Right hindlimb (tissue), 1 donor: ENCODE measurements around the gene CEBPG.

Experiments
- DNase-seq: peaks from one replicate; pipeline ENCODE4 v3.0.0-alpha.2; 2018

Gene CEBPG

DNA sequence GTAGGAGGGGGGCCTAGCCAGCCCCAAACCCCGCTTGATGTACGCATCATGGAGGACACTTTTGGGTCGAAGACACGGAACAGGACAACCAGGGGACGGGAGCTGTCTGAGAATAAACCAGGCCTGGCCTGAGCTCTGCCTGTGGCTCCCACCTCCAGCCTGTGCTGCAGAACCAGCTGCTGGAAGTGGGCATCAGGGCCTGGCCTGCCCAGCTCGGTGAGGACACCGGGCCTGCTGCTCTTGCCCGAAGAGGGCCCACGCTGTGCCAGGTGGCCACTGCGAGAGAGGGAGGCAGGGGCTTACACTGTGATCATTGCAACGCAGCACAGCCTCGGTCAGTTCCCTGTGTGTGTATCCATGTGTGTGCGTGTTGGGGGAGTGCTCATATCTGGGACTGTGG, 34.6 kb downstream of the CEBPG start:
- DNase-seq = peak; percentile 13

DNA sequence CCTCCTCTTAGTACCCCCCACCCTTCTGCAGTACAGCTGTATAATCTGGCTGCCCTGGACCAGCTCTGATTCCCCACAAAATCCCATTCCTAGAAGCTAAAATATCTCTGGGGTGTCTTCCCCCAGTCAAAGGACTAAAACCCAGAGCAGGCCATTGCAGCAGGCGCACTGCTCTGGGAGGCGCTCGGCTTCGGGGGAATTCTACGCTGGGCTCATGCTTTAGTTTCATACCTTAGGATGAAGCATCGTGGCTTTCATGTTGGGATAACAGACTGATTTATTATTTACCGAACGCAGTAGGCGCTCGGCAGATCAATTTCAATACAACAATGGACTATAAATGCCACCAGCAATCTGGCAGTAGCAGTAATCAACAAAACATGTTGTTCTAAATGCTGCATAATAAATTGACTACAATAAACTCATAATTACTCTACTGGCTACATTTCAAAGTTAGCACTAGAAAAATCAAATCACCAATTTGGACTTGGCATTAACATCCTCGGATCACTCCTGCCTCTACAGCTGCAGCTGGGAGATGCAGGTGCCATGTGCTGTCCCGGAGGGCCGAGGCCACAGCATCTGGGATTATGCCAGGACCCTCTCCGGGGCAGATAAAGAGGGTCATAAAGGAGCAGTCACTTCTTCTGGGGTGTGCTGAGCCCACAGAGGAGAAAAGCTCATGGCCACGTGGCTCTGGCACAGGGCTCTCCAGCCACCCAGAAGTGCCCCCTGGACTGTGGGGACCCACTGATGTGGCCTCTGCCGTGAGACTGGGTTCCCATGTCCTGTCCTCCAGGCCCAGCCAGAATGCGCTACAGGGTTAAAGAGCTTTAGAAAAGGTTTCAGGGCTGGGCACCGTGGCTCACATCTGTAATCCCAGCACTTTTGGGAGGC, 35.3 kb downstream of the CEBPG start:
- DNase-seq = no peak

DNA sequence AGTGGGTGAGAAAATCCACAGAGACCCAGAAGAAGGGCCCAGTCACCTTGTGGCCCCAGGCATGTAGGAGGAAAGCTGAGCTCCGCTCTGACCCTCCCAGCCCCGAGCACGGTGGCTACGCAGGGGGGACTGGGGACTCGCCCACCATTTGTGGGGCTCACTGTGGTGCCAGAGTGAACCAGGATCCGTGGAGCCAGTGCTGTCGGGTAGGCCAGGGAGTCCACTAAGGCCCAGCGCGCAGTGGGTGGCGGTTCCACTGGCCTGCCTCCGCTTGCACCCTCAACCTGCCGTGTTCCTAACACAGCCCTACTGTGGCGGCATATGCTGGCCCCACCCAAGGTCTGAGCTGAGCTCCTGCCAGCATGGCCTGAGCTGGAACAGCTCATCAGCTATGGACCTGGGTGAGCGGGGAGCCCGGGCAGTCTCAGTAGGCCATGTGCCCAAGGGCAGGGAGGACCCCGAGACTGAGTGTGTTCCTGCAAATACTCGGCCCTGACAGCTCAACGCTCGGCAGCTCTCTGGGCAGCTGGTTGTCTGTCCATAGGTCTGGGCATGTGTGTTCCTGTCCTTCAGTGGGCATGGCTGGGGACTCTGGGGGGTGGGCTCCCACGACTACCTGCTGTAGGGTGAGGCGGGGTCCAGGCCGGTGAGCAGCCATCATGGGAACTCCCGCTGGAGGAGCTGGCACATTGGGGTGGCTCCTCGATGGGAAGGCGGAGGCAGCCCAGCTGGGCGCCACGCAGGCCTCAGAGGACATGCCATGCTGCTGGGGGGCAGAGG, 36.6 kb downstream of the CEBPG start:
- no peak for DNase-seq

DNA sequence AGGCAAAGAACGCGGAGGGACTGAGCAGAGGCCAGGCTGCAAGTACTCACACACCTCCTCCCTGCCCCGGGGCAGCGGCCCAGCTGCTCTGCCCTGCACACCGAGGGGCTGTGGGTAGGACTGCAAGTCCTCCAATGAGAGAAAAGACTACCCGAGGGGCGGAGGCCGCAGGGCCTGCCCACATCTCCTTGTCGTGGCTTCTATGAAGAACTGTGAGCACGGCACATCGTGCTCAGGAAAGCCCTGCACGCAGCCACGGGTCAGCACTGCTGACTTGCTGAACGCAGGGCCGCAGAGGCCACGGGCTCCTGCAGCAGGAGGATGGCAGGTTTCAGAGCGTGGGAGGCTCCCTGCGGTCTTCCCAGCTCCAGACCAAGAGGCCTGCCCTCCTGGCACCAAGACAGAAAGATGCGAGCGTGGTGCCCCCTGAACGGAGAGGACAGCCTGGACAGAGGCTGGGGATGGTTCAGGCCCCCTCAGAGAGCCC, 37.4 kb downstream of the CEBPG start:
- no peak for DNase-seq

DNA sequence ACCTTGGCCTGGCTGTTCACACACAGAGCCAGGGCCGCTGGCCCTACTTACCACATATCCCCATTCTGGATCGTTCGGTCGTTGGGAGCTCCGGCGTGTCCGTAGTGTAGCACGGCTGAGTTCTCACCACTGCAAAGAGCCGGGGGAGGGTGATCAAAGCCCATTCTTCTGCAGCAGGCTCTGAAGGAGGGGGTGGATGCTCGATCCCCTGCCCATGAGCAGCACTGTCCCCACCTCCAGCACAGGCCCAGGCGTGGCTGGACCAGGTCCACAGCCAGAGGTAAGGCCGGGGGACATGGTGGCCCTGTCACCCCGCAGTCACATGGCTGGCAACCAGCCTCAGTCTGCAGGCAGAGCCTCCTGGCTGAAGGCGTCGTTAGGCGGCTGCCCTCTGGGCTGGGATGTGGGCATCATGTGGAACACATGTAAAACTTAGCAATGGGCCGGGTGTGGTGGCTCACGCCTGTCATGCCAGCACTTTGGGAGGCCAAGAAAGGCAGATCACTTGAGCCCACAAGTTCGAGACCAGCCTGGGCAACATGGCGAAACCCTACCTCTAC, 38.2 kb downstream of the CEBPG start:
- DNase-seq = no peak

DNA sequence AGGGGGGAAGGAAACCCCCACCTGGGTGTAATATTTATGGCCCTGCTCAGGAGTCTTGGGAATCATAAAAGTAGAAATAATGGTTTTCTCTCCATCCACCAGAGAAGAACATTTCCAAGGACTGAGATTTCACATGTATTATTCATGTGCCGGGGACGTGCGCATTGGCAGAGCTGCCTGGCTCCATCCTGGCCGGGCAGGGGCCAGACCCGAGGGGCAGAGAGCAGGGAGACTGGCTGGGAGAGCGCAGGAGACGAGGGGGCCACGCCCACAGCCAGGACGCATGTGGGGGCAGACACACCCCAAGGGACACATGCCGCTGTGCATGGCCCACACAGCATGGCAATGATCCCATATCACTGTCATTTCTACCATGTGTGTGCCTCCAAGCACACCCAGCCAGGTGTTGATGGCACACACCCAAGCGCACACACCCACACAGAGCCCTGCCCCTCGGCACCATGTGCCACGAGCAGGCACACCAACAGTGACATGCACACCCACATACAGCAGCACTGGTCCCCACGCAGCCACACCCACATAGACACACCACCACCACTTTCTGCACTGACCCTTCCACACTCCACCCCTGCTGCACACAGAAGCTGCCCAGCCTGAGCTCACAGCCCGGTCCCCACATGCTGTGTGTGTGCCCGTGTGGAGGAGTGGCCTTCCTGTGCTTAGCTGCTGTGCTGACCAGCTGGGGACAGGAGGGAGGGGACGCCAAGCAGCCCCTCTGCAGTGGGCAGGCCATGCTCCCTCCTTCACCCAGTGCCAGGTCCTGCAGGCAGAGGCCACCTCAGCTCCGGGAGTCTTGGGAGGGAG, 39.3 kb downstream of the CEBPG start:
- DNase-seq = no peak

DNA sequence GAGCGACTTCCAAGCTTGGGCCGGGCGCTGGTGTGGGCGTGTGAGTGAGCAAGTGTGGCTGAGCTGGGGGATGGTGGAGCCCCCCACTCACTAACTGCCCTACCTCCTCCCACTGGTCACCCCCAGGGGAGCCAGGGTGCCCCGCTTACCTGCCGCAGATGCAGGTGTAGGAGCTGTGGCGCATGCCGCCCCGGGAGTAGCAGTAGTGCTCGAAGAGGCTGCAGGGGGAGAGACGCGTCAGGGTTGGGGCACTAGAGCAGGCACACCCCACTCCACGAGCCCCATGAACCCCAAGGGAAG, 39.9 kb downstream of the CEBPG start:
- no peak for DNase-seq

DNA sequence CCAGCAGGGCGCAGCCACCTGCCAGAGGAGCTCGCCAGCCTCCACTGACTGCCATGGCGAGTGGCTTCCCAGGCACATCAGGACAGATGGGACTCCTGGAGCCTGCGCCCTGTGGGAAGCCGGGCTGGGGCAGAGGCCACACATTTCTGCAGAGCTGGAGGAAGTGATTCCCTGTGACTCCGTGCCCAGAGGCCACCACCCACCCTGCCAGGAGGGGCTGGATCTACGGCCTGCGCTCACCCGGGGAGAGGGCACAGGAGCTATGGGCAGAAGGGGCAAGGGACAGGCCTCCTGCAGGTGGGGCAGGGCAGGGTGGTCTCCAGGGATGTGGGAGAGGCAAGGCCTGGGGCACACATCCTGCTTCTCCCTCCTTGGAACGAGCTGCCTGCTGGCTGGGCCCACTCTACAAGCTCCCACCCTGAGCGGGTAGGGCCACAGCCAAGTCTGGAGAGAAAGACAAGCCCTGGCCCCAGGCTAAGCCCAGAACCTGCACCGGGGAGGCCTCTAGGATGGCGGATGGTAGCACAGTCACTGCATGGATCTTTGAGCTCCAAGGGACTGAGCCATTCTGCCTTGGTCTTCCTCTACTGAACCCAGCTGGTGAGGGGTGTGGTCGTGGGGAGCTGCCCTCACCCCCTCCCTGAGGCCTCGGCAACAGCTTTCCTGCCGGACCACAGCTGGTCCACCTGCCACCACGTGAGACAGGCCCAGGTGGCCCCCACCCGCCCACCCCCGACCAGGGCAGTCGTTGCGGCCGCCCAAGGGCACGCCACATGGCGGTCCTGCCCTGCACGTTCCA, 40.6 kb downstream of the CEBPG start:
- no peak for DNase-seq

DNA sequence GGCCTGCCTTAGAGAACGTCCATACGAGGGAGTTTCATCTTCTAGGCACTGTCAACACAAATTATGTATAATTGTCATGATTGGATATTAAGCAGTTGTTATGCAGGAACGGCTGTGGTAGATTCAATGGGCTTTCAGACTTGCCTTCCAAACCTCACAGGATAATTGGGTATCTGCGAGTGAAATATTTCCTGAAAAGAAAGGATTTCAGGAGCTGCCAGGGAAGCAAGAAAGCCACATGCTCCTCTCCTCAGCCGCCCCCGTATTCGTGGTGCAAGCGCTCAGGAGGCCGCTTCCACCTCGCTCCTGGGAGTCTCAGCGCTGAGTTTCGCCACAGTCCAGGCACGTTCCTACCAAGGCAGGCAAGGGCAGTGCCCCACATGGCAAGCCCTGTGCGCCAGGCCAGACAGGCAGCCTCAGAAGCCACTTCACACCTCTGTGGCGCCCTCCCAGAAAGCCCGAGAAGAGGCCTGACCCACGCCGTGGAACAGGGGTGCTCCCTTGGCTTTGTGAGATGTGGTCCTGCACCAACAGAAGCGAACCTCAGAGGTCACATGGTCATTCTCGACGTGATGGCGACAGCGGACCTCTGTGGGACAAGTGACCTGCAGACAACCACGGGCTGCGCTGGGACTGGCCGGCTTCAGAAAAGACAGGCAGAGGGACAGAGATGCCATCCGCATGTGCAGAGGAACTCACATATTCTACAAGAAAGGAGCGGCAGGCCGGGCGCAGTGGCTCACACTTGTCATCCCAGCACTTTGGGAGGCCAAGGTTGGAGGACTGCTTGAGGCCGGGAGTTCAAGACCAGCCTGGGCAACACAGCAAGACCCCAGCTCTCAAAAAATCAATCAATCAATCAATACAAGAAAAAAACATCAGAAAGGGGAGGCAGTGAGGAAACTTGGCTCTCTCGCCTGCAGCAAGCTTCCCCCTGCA, 41.4 kb downstream of the CEBPG start:
- no peak for DNase-seq

DNA sequence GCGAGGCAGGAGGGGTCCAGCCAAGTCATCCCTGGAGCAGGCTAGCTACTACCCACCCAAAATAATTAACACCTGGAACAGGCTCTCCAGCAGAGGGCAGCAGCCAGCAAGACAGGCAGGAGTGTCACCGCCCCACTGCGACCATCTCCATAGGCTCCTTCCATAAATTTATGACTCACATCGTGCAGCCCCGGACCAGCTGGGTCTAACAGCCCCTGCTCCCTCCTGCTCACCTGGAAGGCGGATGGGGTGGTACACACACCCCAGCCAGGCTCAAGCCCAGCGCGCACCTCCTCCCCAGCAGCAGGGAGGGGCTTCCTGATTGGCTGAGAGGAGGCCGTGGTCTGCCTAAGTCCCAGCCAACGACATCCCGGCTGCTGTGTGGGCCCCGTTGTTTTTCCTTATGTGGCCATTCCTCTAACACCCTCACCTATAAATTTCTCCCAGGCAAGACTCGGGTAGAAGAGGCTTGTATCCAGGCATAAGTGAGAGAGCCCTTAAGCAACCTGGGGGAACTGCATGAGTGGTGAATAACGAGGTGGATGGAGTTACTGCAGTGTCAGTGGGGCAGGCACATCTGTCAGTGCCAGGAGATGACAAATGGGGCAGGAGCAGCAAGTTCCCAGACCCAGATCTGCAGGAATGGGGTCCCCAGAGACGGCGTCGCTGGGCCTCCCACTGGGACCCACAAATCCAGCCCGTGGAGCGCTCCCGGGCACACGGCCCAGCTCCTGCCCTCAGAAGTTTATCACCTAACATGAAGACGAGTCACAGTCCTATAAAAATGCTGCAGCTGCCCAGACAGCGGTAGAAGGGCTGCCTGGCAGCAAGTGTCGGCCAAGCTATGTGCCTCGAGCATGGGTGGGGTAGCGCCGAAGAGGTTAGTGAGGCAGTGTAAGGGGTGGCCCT, 43.1 kb downstream of the CEBPG start:
- DNase-seq = no peak

DNA sequence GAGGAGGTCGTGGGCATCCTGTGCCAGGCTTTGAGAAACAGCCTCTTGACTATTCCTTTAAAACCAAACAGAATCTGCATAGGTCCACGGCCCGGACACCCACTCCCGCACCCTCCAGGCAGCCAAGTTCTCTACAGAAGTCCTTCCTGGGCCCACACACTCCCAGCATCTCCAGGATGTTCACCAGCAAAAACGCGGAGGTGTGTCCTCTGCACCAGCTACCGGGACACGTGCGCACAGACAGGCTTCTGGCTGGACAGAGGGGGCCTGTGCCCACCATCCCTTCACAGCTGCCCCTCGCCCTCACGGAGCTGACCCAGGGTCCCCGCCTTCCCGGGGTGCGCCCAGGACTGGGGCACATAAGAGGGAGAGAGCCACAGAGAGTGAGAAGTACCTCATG, 44.2 kb downstream of the CEBPG start:
- DNase-seq = no peak

DNA sequence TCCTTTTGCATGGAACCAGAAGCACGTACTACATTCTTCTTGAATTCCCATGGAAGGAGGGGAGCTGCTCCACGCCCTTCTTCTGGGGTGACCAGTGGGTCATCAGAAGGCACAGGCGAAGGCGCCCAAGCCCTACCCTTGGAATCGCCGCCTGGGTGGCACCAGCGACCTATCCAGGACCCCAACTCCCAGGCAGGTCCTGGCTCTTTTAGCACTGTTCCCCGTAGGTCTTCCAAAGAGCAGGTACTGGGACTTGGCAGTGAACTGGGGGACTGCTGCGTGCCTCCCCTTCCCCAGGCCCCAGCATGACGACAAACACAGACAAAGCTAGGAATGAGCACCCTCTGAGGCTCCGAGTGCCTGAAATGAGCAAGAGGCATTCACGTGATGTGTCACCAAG, 45.0 kb downstream of the CEBPG start:
- DNase-seq = no peak

DNA sequence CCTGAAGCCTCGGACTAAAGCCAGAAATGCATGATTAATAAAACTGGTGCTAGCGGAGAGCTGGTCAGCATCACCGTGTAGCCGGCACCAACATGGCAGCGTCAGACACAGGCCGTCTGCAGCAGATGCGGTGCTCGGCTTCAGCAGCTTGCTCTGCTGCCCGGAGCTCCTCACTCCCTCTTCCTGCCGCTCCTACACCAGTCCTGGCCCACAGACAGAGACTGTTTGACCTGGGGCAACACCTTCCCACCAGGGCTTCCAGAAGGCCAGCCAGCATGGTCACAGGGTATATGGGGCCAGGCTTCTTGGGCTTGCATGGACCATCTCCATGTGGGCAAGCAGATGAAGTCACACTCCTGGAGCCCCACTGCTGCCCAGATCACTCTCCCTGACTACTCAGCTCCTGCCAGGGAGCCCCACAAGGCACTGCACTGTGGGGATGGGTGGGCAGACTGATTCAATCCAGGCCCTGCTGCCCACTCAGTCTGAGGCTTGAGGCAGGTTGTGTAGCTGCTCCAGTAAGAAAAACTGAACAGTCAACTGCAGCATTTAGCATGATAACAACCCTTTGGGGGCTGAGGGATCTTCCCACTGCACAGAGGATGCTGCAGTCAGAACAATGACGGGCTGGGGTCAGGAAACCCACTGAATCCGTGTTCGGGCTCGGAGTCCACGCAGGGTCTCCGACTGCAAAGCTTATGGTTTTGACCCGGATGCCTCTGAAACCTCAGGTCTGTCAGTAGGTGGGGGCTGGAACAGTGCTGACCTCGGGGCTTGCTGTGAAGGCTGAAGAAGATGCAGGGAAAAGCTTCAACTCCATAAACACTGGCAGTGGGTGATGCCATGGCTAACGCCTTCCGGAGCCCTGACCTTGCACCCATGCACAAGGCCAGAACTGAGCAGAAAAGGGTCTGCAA, 45.6 kb downstream of the CEBPG start:
- peak; percentile 12 for DNase-seq

DNA sequence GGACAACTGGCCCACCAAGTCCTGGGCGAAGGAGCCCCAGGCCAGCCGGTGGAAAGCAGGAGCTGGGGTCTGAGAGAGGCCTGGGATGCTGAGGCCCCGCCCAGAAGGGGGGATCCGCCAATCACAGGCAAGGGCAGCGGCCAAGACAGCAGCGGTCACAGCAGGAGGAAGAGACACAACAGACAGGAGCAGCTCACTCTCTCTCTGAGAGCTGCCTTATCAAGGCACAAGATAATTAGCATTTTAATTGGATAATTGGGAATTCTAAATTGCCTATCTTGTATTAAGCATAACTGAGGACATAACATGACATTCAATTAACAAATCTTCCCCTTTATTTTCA, 46.2 kb downstream of the CEBPG start:
- DNase-seq = no peak

DNA sequence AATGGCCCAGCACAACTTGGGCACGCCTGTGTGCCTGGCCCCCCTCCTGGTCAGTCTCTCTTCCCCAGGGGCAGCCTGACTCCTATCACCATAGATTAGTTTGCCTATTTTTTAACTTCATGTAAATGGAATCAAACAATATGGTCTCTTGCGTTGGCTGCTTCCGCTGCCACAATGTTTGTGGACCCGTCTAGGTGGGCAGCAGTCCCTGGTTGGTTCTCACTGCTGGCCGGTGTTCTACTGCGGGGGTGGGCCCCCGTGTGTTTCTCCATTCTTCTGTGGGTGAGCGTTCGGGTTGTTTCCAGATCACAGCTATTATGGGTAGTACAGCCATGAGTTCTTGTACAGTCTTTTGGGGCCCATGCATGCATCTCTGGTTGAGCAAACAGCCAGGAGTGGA, 47.3 kb downstream of the CEBPG start:
- no peak for DNase-seq

DNA sequence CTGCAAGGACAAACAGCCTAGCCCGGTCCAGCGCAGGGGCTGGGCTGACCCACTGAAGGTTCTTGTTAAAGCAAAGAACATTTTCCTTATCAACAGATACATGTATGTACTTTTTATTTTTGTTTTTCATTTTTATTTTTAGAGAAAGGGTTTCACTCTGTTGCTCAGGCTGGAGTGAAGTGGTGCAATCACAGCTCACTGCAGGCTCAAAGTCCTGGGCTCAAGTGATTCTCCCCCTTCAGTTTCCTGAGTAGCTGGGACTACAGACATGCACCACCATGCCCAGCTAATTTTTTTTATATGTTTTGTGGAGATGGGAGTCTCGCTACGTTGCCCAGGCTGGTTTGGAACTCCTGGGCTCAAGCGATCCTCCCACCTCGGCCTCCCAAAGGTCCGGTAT, 47.9 kb downstream of the CEBPG start:
- DNase-seq = no peak

DNA sequence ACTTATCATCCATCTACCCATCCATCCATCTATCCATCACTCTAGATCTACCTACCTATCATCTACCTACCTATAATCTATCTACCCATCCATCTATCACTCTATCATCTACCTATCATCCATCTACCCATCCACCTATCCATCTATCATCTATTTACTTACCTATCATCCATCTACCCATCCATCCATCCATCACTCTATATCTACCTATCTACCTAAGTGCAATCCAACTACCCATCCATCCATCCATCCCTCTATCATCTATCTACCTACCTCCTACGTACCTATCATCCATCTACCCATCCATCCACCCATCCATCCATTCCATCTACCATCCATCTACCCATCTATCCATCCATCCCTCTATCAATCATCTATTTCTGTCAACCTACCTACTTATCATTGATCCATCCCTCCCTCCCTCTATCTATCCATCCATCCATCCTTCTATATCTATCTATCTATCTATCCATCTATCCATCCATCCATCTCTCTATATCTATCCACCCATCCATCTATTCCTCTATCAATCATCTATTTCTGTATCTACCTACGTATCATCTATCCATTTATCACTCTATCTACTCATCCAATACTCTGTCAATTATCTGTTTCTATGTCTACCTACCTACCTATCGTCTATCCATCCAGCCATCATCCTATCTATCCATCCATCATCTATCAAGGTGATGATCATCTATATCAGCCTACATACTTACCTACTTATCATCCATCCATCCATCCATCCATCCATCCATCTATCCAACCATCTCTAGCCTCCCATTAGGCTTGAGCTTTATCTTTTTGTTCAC, 49.1 kb downstream of the CEBPG start:
- no peak for DNase-seq

DNA sequence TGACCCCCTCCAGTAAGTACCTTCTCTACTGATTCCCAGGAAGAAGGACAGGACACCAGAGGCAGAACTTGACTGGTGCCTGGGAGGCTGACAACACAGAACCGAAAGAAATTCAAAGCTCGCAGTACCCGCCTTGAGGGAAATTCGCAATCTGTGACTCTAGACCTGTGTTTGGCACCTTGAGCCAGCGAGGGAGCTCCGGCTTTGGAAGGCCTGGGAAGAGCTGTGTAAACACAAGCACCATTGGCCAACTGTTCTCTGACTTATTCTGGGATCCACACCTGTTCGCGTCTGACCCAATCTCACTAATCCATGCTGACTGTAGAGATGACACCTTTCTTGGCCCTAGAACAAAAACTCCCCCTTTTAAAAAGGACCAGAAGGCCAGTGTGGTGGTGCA, 50.7 kb downstream of the CEBPG start:
- DNase-seq = no peak
